Breast epithelium (tissue), 4 donors: ENCODE results near the gene FCMR. TPM values are rescaled to one million over a fixed set of nuclear protein-coding genes. Genes with fewer than 3 reads are reported as not detected.

Experiments used
- DNase-seq, 2 donors: peaks; one replicate each; pipeline ENCODE4 v3.0.0-alpha.2; 2019; ENCODE audit warnings: low spot score in 2 of 2
- H3K27ac ChIP-seq, 2 donors: fragments of 200-600 bp; sonication (generic) in 1 of 2; one replicate each; pipeline ENCODE4 v1.5.1; 2016 to 2019; ENCODE audit warnings: mild to moderate bottlenecking in 1 of 2
- H3K27me3 ChIP-seq, 2 donors: fragments of 200-600 bp; sonication (generic) in 1 of 2; one replicate each; pipeline versions ENCODE4 v1.5.1 to v1.6.0; 2017 to 2019; ENCODE audit warnings: control low read depth in 1 of 2, mild to moderate bottlenecking in 1 of 2
- H3K36me3 ChIP-seq: fragments of 200-600 bp; one replicate; pipeline ENCODE4 v1.5.1; 2019
- H3K4me1 ChIP-seq, 2 donors: fragments of 200-600 bp; sonication (generic); one replicate each; pipeline ENCODE4 v1.5.1; 2016 to 2019; ENCODE audit warnings: control low read depth in 1 of 2
- H3K4me3 ChIP-seq, 3 donors: fragments of 200-600 bp; sonication (generic); 1 replicate in 2 of 3; 2 replicates in 1 of 3; pipeline ENCODE4 v1.5.1; 2016 to 2019; ENCODE audit warnings: mild to moderate bottlenecking in 3 of 3, moderate library complexity in 2 of 3
- H3K9me3 ChIP-seq, 2 donors: fragments of 200-600 bp; sonication (generic) in 1 of 2; one replicate each; pipeline ENCODE4 v1.5.1; 2016 to 2019; ENCODE audit warnings: control low read depth in 1 of 2
- POLR2A ChIP-seq: fragments of 450-650 bp; IDR thresholded peaks from one replicate; pipeline ENCODE4 v1.6.1; 2016; ENCODE audit warnings: antibody characterized with exemption, mild to moderate bottlenecking, moderate library complexity
- POLR2AphosphoS5 ChIP-seq, 3 donors: sonication (generic); formaldehyde crosslinking; IDR thresholded peaks; one replicate each; pipeline ENCODE4 v1.6.1; 2017; ENCODE audit warnings: antibody characterized with exemption in 3 of 3
- intact Hi-C: fragments of 100-400 bp; cut with DNase I; formaldehyde crosslinking; loops from one replicate; pipeline ENCODE4 v1.15.1; 2023; ENCODE audit warnings: low total_unique reads
- total RNA-seq, 3 donors: library from RNA; depleted of rRNA; stranded (reverse); fragments of >200 nt; gene quantifications; one replicate each; pipeline ENCODE4 v1.1.0, GENCODE V29; 2016
- TF ChIP-seq, protein P1 (sequence below), 3 donors: fragments of 450-650 bp; IDR thresholded peaks; one replicate each; pipeline ENCODE4 v1.5.1; 2016 to 2017; ENCODE audit warnings: antibody characterized with exemption in 3 of 3, mild to moderate bottlenecking in 3 of 3, moderate library complexity in 3 of 3

The FCMR gene
- total RNA-seq, 3 donors from 2014 or later = 1.1 to 11.0 (median 3.3) TPM

DNA sequence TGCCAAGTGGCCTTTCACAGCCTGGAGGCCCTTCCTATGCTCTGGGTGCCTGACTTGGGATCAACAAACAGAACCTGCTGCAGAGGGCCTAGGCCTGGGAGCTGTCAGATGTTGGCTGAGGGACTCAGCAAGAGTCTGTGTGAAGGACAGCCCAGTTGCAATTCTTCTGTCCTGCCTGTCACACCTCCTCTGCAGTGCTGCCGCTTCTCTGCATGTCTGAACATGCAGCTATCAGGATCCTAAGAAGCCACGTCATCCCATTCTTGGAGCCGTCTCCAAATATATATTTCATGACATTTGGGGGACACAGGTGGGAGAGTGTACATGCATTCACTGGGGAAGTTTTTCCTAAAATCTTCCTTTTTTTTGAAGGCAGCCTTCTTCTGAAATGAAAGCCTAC lies 39.9 kb upstream of the FCMR start:
- intact Hi-C loops = no loop called here
- Histone ChIP-seq H3K4me1 (no peaks in the 10 kb centered on the region), H3K36me3 (no peaks in the 10 kb centered on the region), H3K27me3 (no peaks in the 10 kb centered on the region), H3K9me3 (no peaks in the 10 kb centered on the region), H3K4me3 (no peak overlapping the region), H3K27ac (no peak overlapping the region)
- TF ChIP-seq POLR2AphosphoS5 (IDR thresholded peaks at IDR 0.05) (no peak), POLR2A (no peak)
- TF ChIP-seq, protein P1, sequence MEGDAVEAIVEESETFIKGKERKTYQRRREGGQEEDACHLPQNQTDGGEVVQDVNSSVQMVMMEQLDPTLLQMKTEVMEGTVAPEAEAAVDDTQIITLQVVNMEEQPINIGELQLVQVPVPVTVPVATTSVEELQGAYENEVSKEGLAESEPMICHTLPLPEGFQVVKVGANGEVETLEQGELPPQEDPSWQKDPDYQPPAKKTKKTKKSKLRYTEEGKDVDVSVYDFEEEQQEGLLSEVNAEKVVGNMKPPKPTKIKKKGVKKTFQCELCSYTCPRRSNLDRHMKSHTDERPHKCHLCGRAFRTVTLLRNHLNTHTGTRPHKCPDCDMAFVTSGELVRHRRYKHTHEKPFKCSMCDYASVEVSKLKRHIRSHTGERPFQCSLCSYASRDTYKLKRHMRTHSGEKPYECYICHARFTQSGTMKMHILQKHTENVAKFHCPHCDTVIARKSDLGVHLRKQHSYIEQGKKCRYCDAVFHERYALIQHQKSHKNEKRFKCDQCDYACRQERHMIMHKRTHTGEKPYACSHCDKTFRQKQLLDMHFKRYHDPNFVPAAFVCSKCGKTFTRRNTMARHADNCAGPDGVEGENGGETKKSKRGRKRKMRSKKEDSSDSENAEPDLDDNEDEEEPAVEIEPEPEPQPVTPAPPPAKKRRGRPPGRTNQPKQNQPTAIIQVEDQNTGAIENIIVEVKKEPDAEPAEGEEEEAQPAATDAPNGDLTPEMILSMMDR (IDR thresholded peaks at IDR 0.05) = no peak
- DNase-seq = no peak

DNA sequence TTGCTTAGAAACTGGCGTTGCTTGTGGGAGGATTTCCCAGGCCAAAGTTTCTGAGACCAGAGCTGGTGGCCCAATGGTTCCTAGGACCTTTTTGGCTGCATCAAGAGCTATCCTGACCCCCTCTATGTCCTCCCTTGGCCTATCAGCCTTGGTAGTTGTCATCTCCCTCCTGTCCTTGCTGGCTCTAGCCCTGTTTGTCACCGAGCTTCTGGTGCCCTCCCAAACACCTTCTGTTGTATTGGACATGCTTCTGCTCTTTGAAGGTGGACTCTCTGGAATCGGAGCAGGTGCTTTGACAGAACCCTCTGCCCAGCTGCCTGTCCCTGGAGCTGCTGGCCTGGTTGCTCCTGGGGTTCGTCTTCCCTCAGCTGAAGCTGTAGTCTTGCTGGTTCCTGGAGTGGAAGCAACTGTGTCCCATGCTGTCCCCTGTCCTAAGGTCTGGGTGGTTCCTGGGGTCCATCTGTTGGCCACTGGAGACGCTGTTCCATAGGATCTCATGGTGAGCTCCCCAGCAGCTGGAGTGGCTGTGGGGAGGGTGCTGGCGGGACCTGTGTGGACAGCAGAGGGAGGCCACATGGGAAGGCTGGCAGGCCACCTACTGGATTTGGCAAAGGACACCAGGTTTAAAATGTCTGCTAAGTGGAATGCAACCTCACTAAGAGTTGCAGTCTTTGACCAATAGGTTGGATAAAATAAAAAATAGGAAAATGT lies 39.1 kb upstream of the FCMR start:
- H3K4me1 ChIP-seq = no peaks in the 10 kb centered on the region
- no peaks in the 10 kb centered on the region for H3K9me3 ChIP-seq
- no peaks in the 10 kb centered on the region for H3K36me3 ChIP-seq
- intact Hi-C loops = no loop called here
- H3K27ac ChIP-seq = no peak overlapping the region
- no peak overlapping the region for H3K4me3 ChIP-seq
- TF ChIP-seq POLR2AphosphoS5 (IDR thresholded peaks at IDR 0.05) (no peak), POLR2A (no peak)
- TF ChIP-seq, protein P1 (IDR thresholded peaks at IDR 0.05) = no peak
- DNase-seq = no peak
- no peaks in the 10 kb centered on the region for H3K27me3 ChIP-seq

DNA sequence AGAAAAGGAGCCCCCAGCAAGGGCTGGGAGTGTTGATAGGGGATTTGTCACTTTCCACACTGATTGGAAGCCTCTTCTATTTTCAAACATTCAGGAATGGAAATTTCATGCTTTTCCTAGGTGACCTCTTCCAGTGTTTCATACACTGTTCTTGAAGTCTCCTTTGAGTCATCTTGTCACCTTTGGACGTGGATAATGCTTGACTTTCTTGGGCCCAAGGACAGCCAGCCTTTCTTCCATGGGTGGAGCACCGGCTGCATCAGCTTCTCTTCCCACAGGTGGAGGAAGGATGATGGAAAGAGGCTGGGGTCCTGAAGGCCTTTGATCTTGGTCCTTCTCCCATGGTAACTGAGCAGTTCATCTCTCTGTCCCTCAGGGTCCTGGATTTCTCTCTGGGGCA lies 36.4 kb upstream of the FCMR start:
- intact Hi-C loops = no loop called here
- DNase-seq = no peak

DNA sequence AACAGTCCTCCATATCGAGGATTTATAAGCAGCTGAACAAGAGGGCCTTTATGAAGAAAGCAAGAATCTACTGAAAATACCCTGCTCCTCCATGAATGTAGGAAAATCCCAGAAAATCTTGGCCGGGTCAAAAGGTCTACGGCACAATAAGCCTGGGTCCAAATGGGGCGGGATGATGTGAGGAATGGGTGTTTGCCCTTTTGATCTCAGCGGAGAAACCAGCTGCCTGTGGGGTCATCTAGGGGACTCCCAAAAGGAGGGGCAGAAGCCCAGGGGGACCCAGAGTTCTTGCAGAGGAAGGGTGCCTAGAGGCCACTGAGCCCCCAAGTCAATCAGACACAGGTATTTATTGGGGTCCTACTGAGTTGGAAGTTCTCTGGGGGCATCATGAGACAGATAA lies 35.9 kb upstream of the FCMR start:
- intact Hi-C loops = no loop called here
- Histone ChIP-seq H3K27me3 (no peaks in the 10 kb centered on the region), H3K27ac (no peak overlapping the region), H3K4me1 (peaks cover 0 to 9% of the 10 kb centered on the region in 2 donors), H3K9me3 (no peaks in the 10 kb centered on the region), H3K4me3 (no peak overlapping the region), H3K36me3 (no peaks in the 10 kb centered on the region)
- TF ChIP-seq, protein P1 (IDR thresholded peaks at IDR 0.05) = no peak
- DNase-seq = no peak

More for the DNA sequence above, 36.4 kb upstream of the FCMR start:
- Histone ChIP-seq H3K27me3 (no peaks in the 10 kb centered on the region), H3K36me3 (no peaks in the 10 kb centered on the region), H3K4me1 (peaks cover 0 to 9% of the 10 kb centered on the region in 2 donors), H3K27ac (no peak overlapping the region), H3K4me3 (no peak overlapping the region), H3K9me3 (no peaks in the 10 kb centered on the region)
- TF ChIP-seq POLR2A (no peak), POLR2AphosphoS5 (IDR thresholded peaks at IDR 0.05) (no peak)
- TF ChIP-seq, protein P1 (IDR thresholded peaks at IDR 0.05) = no peak

DNA sequence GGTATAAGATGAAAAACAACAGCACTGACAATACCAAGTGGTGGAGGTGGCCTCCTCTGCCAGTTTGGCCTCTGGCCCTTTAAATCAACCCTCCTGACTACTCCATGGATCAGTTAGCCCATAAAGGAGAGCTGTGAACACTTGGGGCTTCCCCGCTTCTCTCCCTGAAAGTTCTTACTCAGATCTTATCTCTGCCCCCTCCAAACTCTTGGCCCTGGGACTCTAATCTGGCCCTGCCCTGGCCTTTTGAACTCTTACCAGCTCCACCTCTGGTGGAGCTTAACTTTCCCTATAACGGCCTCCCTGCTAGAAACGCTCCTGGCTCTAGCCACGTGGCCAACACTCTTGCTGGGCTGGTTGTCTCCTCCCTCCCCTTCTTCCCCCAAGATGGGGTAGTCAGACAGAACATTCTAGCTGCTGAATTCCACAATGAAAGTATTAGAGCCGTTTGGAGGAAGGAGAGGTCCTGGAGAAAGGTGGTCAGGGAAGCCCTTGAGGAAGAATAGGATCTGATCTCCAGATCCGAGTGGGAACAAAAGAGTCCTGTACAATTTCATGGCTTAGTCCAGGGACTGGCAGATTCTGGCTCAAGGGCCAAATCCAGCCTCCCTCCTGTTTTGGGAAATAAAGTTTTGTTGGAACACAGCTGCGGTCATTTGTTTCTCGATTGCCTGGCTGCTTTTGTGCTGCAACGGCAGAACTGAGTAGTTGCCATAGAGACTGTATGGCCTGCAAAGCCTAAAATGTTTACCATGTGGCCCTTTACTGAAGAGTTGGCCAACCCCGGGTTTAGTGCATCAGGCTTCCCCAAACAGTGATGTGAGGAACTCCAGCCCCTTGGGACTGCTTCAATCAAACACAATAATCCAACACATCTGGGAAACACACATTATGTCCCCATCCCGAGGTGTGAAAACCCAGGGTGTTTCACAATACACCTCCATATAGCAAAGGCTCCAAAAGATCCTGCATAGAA lies 34.0 kb upstream of the FCMR start:
- no peaks in the 10 kb centered on the region for H3K9me3 ChIP-seq
- H3K4me1 ChIP-seq = peaks cover 0 to 9% of the 10 kb centered on the region in 2 donors
- intact Hi-C loops = no loop called here
- peak overlapping the region; percentile 75 to 79 for H3K27ac ChIP-seq
- H3K27me3 ChIP-seq = no peaks in the 10 kb centered on the region
- TF ChIP-seq POLR2A = no peak
- TF ChIP-seq, protein P1 (IDR thresholded peaks at IDR 0.05) = no peak
- no peak overlapping the region for H3K4me3 ChIP-seq
- no peaks in the 10 kb centered on the region for H3K36me3 ChIP-seq
- DNase-seq = no peak
